OCI-LY3 (cell line): ENCODE data around the gene MAP3K15.

Experiments
- EZH2phosphoT487 ChIP-seq: fragments of 200-600 bp; shearing (Covaris generic); IDR thresholded peaks from 2 replicates; pipeline ENCODE4 v1.6.1; 2018; ENCODE audit warnings: antibody characterized with exemption, mixed run types, low read depth
- TF ChIP-seq, protein P1 (sequence below): fragments of 200-600, 300-600 bp; sonication (generic); IDR thresholded peaks from 2 replicates; pipeline ENCODE4 v1.5.1; 2014; ENCODE audit warnings: antibody characterized with exemption, low read length, low read depth

DNA sequence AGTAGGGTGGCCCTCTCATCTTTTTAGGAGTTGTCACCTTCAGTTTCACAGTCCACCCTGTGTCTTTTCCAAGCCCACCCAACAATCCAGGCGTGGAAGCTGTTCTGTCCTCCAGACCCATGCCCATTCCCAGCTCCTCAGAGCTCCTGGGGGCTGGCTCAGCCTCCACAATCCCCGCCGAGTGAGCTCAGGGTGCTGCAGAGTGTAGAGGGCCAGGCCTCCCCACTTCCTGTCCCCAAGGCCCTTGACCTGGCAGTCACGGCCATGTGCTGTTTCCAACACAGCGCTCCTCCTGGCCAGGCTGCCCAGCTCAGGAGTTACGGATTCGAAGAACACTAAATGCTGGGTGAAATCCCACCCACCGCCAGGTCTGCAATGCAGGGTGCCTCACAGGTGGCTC is 139.8 kb downstream of the MAP3K15 start:
- TF ChIP-seq, protein P1, sequence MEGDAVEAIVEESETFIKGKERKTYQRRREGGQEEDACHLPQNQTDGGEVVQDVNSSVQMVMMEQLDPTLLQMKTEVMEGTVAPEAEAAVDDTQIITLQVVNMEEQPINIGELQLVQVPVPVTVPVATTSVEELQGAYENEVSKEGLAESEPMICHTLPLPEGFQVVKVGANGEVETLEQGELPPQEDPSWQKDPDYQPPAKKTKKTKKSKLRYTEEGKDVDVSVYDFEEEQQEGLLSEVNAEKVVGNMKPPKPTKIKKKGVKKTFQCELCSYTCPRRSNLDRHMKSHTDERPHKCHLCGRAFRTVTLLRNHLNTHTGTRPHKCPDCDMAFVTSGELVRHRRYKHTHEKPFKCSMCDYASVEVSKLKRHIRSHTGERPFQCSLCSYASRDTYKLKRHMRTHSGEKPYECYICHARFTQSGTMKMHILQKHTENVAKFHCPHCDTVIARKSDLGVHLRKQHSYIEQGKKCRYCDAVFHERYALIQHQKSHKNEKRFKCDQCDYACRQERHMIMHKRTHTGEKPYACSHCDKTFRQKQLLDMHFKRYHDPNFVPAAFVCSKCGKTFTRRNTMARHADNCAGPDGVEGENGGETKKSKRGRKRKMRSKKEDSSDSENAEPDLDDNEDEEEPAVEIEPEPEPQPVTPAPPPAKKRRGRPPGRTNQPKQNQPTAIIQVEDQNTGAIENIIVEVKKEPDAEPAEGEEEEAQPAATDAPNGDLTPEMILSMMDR, result no peak
- no peak for TF ChIP-seq EZH2phosphoT487
